HepG2 (cell line): ENCODE data around the gene TP53TG5. TPM values are rescaled to one million over a fixed set of nuclear protein-coding genes. Genes with fewer than 3 reads are reported as not detected.

Source experiments
- ATF7-NPFF ChIP-seq: sonication (generic); formaldehyde crosslinking; IDR thresholded peaks from 2 replicates; pipeline ENCODE4 v1.8.1; 2023; ENCODE audit warnings: mild to moderate bottlenecking, low read depth, missing genetic modification reagents, moderate library complexity
- BATF2 ChIP-seq: sonication (generic); formaldehyde crosslinking; IDR thresholded peaks from 2 replicates; pipeline ENCODE4 v1.8.0; 2022; ENCODE audit warnings: mild to moderate bottlenecking, missing genetic modification reagents, moderate library complexity
- GPN1 ChIP-seq: sonication (generic); formaldehyde crosslinking; IDR thresholded peaks from 2 replicates; pipeline ENCODE4 v1.5.1; 2020; ENCODE audit warnings: missing genetic modification reagents, borderline replicate concordance
- HDAC2 ChIP-seq: sonication (generic); formaldehyde crosslinking; IDR thresholded peaks from 2 replicates; pipeline ENCODE4 v1.4.0; 2020; ENCODE audit warnings: missing genetic modification reagents
- HDAC6 ChIP-seq: fragments of 200-600 bp; sonication (generic); IDR thresholded peaks from 2 replicates; pipeline ENCODE4 v1.7.0; 2017; ENCODE audit warnings: mild to moderate bottlenecking, antibody characterized with exemption, low read length, low read depth
- HES4 ChIP-seq: sonication (generic); formaldehyde crosslinking; IDR thresholded peaks from 2 replicates; pipeline ENCODE4 v1.9.0; 2021; ENCODE audit warnings: mild to moderate bottlenecking, missing genetic modification reagents, borderline replicate concordance
- HNRNPH1 ChIP-seq: fragments of 200-400 bp; formaldehyde crosslinking; optimal IDR thresholded peaks from 2 replicates; pipeline ENCODE3; 2017; ENCODE audit warnings: mild to moderate bottlenecking, low read depth, low read length
- LCORL ChIP-seq, 2 experiments: fragments of 450-650 bp in 1 of 2; sonication (generic) in 1 of 2; formaldehyde crosslinking in 1 of 2; IDR thresholded peaks; 2 replicates each; pipeline versions ENCODE4 v1.5.0 to v1.6.1; 2017 to 2020; ENCODE audit warnings: antibody characterized with exemption in 1 of 2, missing genetic modification reagents in 1 of 2
- MBNL3 ChIP-seq: fragments of 250-450 bp; sonication (Bioruptor Pico); conservative IDR thresholded peaks from 2 replicates; pipeline ENCODE4 v1.8.0; 2022; ENCODE audit warnings: mild to moderate bottlenecking, inconsistent platforms
- NCOR1 ChIP-seq: fragments of 200-600 bp; sonication (generic); IDR thresholded peaks from 2 replicates; pipeline ENCODE4 v1.7.0; 2017; ENCODE audit warnings: antibody characterized with exemption, low read length, borderline replicate concordance
- SUZ12 ChIP-seq: fragments of 150-350 bp; IDR thresholded peaks from 2 replicates; pipeline ENCODE4 v1.6.1; 2014; ENCODE audit warnings: low read depth, low read length
- ZKSCAN8 ChIP-seq: IDR thresholded peaks from 2 replicates; pipeline ENCODE4 v1.6.1; 2016; ENCODE audit warnings: borderline replicate concordance, missing genetic modification reagents, missing compliant biosample characterization
- ZNF143 ChIP-seq: sonication (generic); formaldehyde crosslinking; IDR thresholded peaks from 2 replicates; pipeline ENCODE4 v1.4.0; 2020; ENCODE audit warnings: missing genetic modification reagents
- ZNF296 ChIP-seq: sonication (generic); formaldehyde crosslinking; conservative IDR thresholded peaks from 2 replicates; pipeline ENCODE4 v1.5.0; 2020; ENCODE audit warnings: mild to moderate bottlenecking, missing genetic modification reagents
- ZNF350 ChIP-seq: sonication (generic); formaldehyde crosslinking; IDR thresholded peaks from 2 replicates; pipeline ENCODE4 v1.4.0; 2020; ENCODE audit warnings: mild to moderate bottlenecking, low read depth, missing genetic modification reagents, borderline replicate concordance
- ZNF432 ChIP-seq: sonication (generic); formaldehyde crosslinking; IDR thresholded peaks from 2 replicates; pipeline ENCODE4 v1.5.0; 2020; ENCODE audit warnings: missing genetic modification reagents, mild to moderate bottlenecking, borderline replicate concordance
- ZNF460 ChIP-seq: sonication (generic); formaldehyde crosslinking; IDR thresholded peaks from 2 replicates; pipeline ENCODE4 v1.5.1; 2020; ENCODE audit warnings: missing genetic modification reagents, mild to moderate bottlenecking, borderline replicate concordance
- ZNF496 ChIP-seq: sonication (generic); formaldehyde crosslinking; IDR thresholded peaks from 2 replicates; pipeline ENCODE4 v1.8.1; 2023; ENCODE audit warnings: mild to moderate bottlenecking, moderate library complexity, missing genetic modification reagents; ENCODE audit not compliant: insufficient replicate concordance
- ZNF777 ChIP-seq: sonication (generic); formaldehyde crosslinking; IDR thresholded peaks from 2 replicates; pipeline ENCODE4 v1.4.0; 2020; ENCODE audit warnings: missing genetic modification reagents
- ZSCAN20 ChIP-seq: sonication (generic); formaldehyde crosslinking; IDR thresholded peaks from 2 replicates; pipeline ENCODE4 v1.4.0; 2020; ENCODE audit warnings: missing genetic modification reagents, mild to moderate bottlenecking, borderline replicate concordance
- ZSCAN25 ChIP-seq: sonication (generic); formaldehyde crosslinking; IDR thresholded peaks from 2 replicates; pipeline ENCODE4 v1.8.0; 2022; ENCODE audit warnings: mild to moderate bottlenecking, missing genetic modification reagents
- polyA plus RNA-seq, 8 experiments: library from polyadenylated mRNA; depleted of rRNA in 3 of 8; stranded (reverse) in 7 of 8; unstranded in 1 of 8; fragments of >200 nt; fragmentation: Illumina TruSeq in 4 of 8; extraction: Trizol in 4 of 8; gene quantifications; 2 replicates each; pipeline versions ENCODE4 v1.2.1 to v1.2.3, GENCODE V29; 2011 to 2016; ENCODE audit warnings: low read depth in 4 of 8, missing spikeins in 1 of 8, mixed read lengths in 1 of 8; ENCODE audit not compliant: insufficient read depth in 1 of 8
- total RNA-seq, 5 experiments: library from RNA; depleted of rRNA; stranded (reverse); fragments of >200 nt; fragmentation: Illumina TruSeq; extraction: Trizol; gene quantifications; 2 replicates each; pipeline ENCODE4 v1.2.3, GENCODE V29; 2016; ENCODE audit warnings: low read depth in 1 of 5
- TF ChIP-seq, protein P1 (sequence below): IDR thresholded peaks from 2 replicates; pipeline ENCODE4 v1.6.1; 2018; ENCODE audit warnings: missing genetic modification reagents, mild to moderate bottlenecking, missing compliant biosample characterization
- TF ChIP-seq, protein P2 (sequence below): sonication (generic); formaldehyde crosslinking; IDR thresholded peaks from 2 replicates; pipeline ENCODE4 v1.5.1; 2020; ENCODE audit warnings: mild to moderate bottlenecking, moderate library complexity, missing genetic modification reagents
- TF ChIP-seq, protein P3 (sequence below): sonication (generic); formaldehyde crosslinking; IDR thresholded peaks from 2 replicates; pipeline ENCODE4 v1.4.0; 2020; ENCODE audit warnings: missing genetic modification reagents
- TF ChIP-seq, protein P4 (sequence below): sonication (generic); formaldehyde crosslinking; IDR thresholded peaks from 2 replicates; pipeline ENCODE4 v1.5.0; 2020; ENCODE audit warnings: missing genetic modification reagents

The TP53TG5 gene
- total and polyA plus RNA-seq, 2 of the 13 experiments (the other 11 are each of a cell fraction or from before 2014, with no cell fraction given), result 0.11 TPM; not detected in 1

DNA sequence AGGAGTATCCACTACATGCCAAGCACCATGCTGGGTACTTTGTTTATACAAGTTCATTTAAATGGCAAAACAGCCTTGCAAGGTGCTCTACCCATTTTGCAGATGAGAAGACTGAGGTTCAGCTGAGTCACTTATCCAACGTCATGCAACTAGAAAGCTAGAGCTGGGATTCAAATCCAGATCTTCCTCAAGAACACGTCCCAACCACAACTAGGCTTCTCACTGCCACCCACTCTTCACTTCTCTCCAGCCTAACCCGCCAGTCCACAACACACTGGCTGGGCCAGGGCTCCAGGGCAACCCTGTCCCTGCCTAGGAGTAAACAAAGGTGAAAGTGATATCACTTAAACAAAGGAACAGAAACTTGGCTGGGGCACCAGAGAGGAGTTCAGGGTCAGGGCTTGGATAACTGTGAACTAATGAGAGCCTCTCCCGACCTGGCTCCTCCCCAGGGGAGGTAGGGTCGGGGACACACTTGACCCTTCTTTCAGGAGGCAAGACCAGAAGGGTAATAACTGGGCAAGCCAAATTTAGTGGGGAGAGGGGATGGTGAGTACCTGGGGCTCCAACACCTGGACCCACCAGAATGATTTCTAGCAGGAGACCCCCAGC lies 37.8 kb downstream of the TP53TG5 start (continued):
- TF ChIP-seq NCOR1 (peak; percentile 41; the same call in 1 of the 2 replicates), ZNF296 (CRISPR knock-in tag) (no peak), HDAC2 (peak; percentile 70), HES4 (CRISPR knock-in tag) (no peak), ZSCAN25 (CRISPR knock-in tag) (no peak), SUZ12 (no peak), BATF2 (CRISPR knock-in tag) (no peak), ZKSCAN8 (CRISPR knock-in tag) (no peak), ZNF432 (CRISPR knock-in tag) (no peak), ZNF460 (CRISPR knock-in tag) (no peak), HDAC6 (0 out of 2 replicates have a peak, but pooled peaks have one; percentile 55), ZNF350 (no peak), GPN1 (CRISPR knock-in tag) (no peak), ZNF143 (CRISPR knock-in tag) (0 out of 2 replicates have a peak, but pooled peaks have one; percentile 15), ZNF496 (no peak), LCORL (IDR thresholded peaks at IDR 0.05) (no peak), LCORL (CRISPR knock-in tag; IDR thresholded peaks at IDR 0.05) (peak; percentile 80), MBNL3 (CRISPR knock-in tag) (no peak), ZNF777 (CRISPR knock-in tag) (no peak), HNRNPH1 (no peak), ATF7-NPFF (no peak), ZSCAN20 (CRISPR knock-in tag) (no peak)
- TF ChIP-seq, protein P1, sequence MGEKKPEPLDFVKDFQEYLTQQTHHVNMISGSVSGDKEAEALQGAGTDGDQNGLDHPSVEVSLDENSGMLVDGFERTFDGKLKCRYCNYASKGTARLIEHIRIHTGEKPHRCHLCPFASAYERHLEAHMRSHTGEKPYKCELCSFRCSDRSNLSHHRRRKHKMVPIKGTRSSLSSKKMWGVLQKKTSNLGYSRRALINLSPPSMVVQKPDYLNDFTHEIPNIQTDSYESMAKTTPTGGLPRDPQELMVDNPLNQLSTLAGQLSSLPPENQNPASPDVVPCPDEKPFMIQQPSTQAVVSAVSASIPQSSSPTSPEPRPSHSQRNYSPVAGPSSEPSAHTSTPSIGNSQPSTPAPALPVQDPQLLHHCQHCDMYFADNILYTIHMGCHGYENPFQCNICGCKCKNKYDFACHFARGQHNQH (CRISPR knock-in tag), result peak; percentile 84; the same call in 1 of the 2 replicates
- TF ChIP-seq, protein P2, sequence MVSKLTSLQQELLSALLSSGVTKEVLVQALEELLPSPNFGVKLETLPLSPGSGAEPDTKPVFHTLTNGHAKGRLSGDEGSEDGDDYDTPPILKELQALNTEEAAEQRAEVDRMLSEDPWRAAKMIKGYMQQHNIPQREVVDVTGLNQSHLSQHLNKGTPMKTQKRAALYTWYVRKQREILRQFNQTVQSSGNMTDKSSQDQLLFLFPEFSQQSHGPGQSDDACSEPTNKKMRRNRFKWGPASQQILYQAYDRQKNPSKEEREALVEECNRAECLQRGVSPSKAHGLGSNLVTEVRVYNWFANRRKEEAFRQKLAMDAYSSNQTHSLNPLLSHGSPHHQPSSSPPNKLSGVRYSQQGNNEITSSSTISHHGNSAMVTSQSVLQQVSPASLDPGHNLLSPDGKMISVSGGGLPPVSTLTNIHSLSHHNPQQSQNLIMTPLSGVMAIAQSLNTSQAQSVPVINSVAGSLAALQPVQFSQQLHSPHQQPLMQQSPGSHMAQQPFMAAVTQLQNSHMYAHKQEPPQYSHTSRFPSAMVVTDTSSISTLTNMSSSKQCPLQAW (CRISPR knock-in tag), result no peak
- TF ChIP-seq, protein P3, sequence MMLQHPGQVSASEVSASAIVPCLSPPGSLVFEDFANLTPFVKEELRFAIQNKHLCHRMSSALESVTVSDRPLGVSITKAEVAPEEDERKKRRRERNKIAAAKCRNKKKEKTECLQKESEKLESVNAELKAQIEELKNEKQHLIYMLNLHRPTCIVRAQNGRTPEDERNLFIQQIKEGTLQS (CRISPR knock-in tag), result no peak
- TF ChIP-seq, protein P4, sequence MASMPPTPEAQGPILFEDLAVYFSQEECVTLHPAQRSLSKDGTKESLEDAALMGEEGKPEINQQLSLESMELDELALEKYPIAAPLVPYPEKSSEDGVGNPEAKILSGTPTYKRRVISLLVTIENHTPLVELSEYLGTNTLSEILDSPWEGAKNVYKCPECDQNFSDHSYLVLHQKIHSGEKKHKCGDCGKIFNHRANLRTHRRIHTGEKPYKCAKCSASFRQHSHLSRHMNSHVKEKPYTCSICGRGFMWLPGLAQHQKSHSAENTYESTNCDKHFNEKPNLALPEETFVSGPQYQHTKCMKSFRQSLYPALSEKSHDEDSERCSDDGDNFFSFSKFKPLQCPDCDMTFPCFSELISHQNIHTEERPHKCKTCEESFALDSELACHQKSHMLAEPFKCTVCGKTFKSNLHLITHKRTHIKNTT (CRISPR knock-in tag), result no peak
